IMR-90 (cell line): ENCODE results near the gene PLXNC1. TPM values are rescaled to one million over a fixed set of nuclear protein-coding genes. Genes with fewer than 3 reads are reported as not detected.

Experiments used
- ATAC-seq: fragments of 200-7000 bp; cut with Tn5 transposase; 2 replicates; pipeline ENCODE4 v1.9.1; 2020; ENCODE audit warnings: low read depth, mild to moderate bottlenecking, moderate library complexity
- BruUV-seq: library from RNA; stranded (reverse); fragments of 400-500 nt; replicated peaks from 2 replicates; lab custom pipeline; 2021; lab: Mats Ljungman, UMichigan
- CTCF ChIA-PET: fragments of 300-600 bp; formaldehyde crosslinking; extraction: SDS; loops from one replicate; lab custom pipeline; 2021; ENCODE audit warnings: antibody characterized with exemption; lab: Yijun Ruan, JAX
- POLR2A ChIA-PET: fragments of 300-600 bp; sonication (Branson Sonifier 250); formaldehyde crosslinking; loops from one replicate; lab custom pipeline; 2022; ENCODE audit warnings: antibody characterized with exemption; ENCODE audit not compliant: unreplicated experiment; lab: Charles Lee
- DNase-seq: peaks from one replicate; pipeline ENCODE4 v3.0.0; 2013
- H2AFZ ChIP-seq: replicated peaks from 2 replicates; pipeline ENCODE3; 2013; ENCODE audit warnings: low read length, mild to moderate bottlenecking; ENCODE audit not compliant: poor library complexity
- H2AK5ac ChIP-seq: 2 replicates; pipeline ENCODE4 v1.6.1; 2013; ENCODE audit warnings: low read depth, low read length, inconsistent platforms
- H2AK9ac ChIP-seq: replicated peaks from 2 replicates; pipeline ENCODE3; 2013; ENCODE audit warnings: mild to moderate bottlenecking, low read depth, low read length, moderate library complexity; ENCODE audit not compliant: poor library complexity
- H2BK120ac ChIP-seq: 2 replicates; pipeline ENCODE4 v1.6.1; 2013; ENCODE audit warnings: low read depth, low read length, inconsistent platforms
- H2BK15ac ChIP-seq: 3 replicates; pipeline ENCODE4 v1.6.1; 2013; ENCODE audit warnings: low read depth, low read length, inconsistent platforms
- H2BK20ac ChIP-seq: 2 replicates; pipeline ENCODE4 v1.6.1; 2013; ENCODE audit warnings: low read depth, mild to moderate bottlenecking, inconsistent platforms, low read length, moderate library complexity
- H2BK5ac ChIP-seq: 2 replicates; pipeline ENCODE4 v1.6.1; 2013; ENCODE audit warnings: mild to moderate bottlenecking, low read depth, low read length, inconsistent platforms; ENCODE audit not compliant: poor library complexity, severe bottlenecking
- H3K14ac ChIP-seq: replicated peaks from 2 replicates; pipeline ENCODE4 v1.6.1; 2013; ENCODE audit warnings: low read depth, low read length, inconsistent platforms
- H3K18ac ChIP-seq: 2 replicates; pipeline ENCODE4 v1.6.1; 2013; ENCODE audit warnings: low read depth, low read length, control low read depth
- H3K23ac ChIP-seq: 2 replicates; pipeline ENCODE4 v1.6.1; 2013; ENCODE audit warnings: low read depth, low read length, inconsistent platforms
- H3K27ac ChIP-seq: 2 replicates; pipeline ENCODE4 v1.5.1; 2013; ENCODE audit warnings: mild to moderate bottlenecking, control low read depth, low read length; ENCODE audit not compliant: insufficient read depth
- H3K27me3 ChIP-seq: 2 replicates; pipeline ENCODE4 v1.6.1; 2013; ENCODE audit warnings: low read length; ENCODE audit not compliant: control insufficient read depth, insufficient read depth
- H3K36me3 ChIP-seq: 2 replicates; pipeline ENCODE4 v1.6.1; 2013; ENCODE audit warnings: low read length, mixed read lengths; ENCODE audit not compliant: control insufficient read depth, insufficient read depth
- H3K4ac ChIP-seq: 2 replicates; pipeline ENCODE4 v1.6.1; 2013; ENCODE audit warnings: low read depth, low read length, inconsistent platforms
- H3K4me1 ChIP-seq: 2 replicates; pipeline ENCODE4 v1.6.1; 2013; ENCODE audit warnings: low read length, mixed read lengths; ENCODE audit not compliant: control insufficient read depth, insufficient read depth
- H3K4me2 ChIP-seq: 2 replicates; pipeline ENCODE4 v1.6.1; 2013; ENCODE audit warnings: low read depth, mild to moderate bottlenecking, control low read depth, low read length, moderate library complexity
- H3K4me3 ChIP-seq: 2 replicates; pipeline ENCODE4 v1.5.1; 2013; ENCODE audit warnings: low read depth, mild to moderate bottlenecking, control low read depth, low read length, moderate library complexity; ENCODE audit not compliant: insufficient read depth
- H3K56ac ChIP-seq: 2 replicates; pipeline ENCODE4 v1.6.1; 2013; ENCODE audit warnings: low read length, inconsistent platforms; ENCODE audit not compliant: insufficient read depth; ENCODE audit errors: extremely low read depth
- H3K79me1 ChIP-seq, 2 experiments: 2 replicates each; pipeline ENCODE4 v1.6.1; 2013; ENCODE audit warnings: low read length in 2 of 2, inconsistent platforms in 1 of 2, low read depth in 1 of 2
- H3K9ac ChIP-seq: 2 replicates; pipeline ENCODE4 v1.6.1; 2013; ENCODE audit warnings: low read depth, low read length, control low read depth
- H3K9me1 ChIP-seq: 2 replicates; pipeline ENCODE4 v1.6.1; 2013; ENCODE audit warnings: low read length, inconsistent platforms; ENCODE audit not compliant: insufficient read depth
- H3K9me3 ChIP-seq: 2 replicates; pipeline ENCODE4 v1.6.1; 2013; ENCODE audit warnings: low read length; ENCODE audit not compliant: control insufficient read depth, insufficient read depth
- H4K20me1 ChIP-seq: 2 replicates; pipeline ENCODE4 v1.6.1; 2013; ENCODE audit warnings: low read length, inconsistent platforms; ENCODE audit not compliant: insufficient read depth
- H4K5ac ChIP-seq: 2 replicates; pipeline ENCODE4 v1.6.1; 2013; ENCODE audit warnings: mild to moderate bottlenecking, low read depth, low read length, control low read depth
- H4K8ac ChIP-seq, 2 experiments: 2 replicates each; pipeline ENCODE4 v1.6.1; 2013; ENCODE audit warnings: low read depth in 2 of 2, low read length in 2 of 2, control low read depth in 1 of 2, inconsistent platforms in 1 of 2
- H4K91ac ChIP-seq: 2 replicates; pipeline ENCODE4 v1.6.1; 2013; ENCODE audit warnings: low read depth, low read length, inconsistent platforms; ENCODE audit not compliant: insufficient read depth
- BHLHE40 ChIP-seq: fragments of 150-350 bp; IDR thresholded peaks from 2 replicates; pipeline ENCODE4 v1.6.1; 2016; ENCODE audit warnings: mild to moderate bottlenecking, low read depth, low read length
- CEBPB ChIP-seq: IDR thresholded peaks from 2 replicates; pipeline ENCODE4 v1.6.1; 2012; ENCODE audit warnings: low read depth, low read length, improper control_type of control experiment
- CHD1 ChIP-seq: IDR thresholded peaks from 2 replicates; pipeline ENCODE4 v1.6.1; 2012; ENCODE audit warnings: low read depth, low read length, improper control_type of control experiment
- CTCF ChIP-seq: conservative IDR thresholded peaks from 2 replicates; pipeline ENCODE4 v1.5.1; 2012; ENCODE audit warnings: mild to moderate bottlenecking, low read depth, low read length, improper control_type of control experiment
- FOS ChIP-seq: fragments of 150-350 bp; IDR thresholded peaks from 2 replicates; pipeline ENCODE4 v1.6.1; 2016; ENCODE audit warnings: low read depth, low read length
- MAFK ChIP-seq: IDR thresholded peaks from 2 replicates; pipeline ENCODE4 v1.6.1; 2012; ENCODE audit warnings: low read depth, low read length, improper control_type of control experiment
- MAZ ChIP-seq: IDR thresholded peaks from 2 replicates; pipeline ENCODE4 v1.6.1; 2012; ENCODE audit warnings: low read depth, mild to moderate bottlenecking, low read length, improper control_type of control experiment, moderate library complexity, borderline replicate concordance
- MXI1 ChIP-seq: IDR thresholded peaks from 2 replicates; pipeline ENCODE4 v1.6.1; 2012; ENCODE audit warnings: low read depth, mild to moderate bottlenecking, low read length, moderate library complexity, borderline replicate concordance
- NFE2L2 ChIP-seq: fragments of 150-350 bp; IDR thresholded peaks from 2 replicates; pipeline ENCODE4 v1.6.1; 2016; ENCODE audit warnings: low read depth, mild to moderate bottlenecking, low read length
- POLR2A ChIP-seq: IDR thresholded peaks from 2 replicates; pipeline ENCODE4 v1.6.1; 2012; ENCODE audit warnings: mild to moderate bottlenecking, low read depth, low read length
- RAD21 ChIP-seq: IDR thresholded peaks from 2 replicates; pipeline ENCODE4 v1.6.1; 2012; ENCODE audit warnings: low read length, improper control_type of control experiment
- RCOR1 ChIP-seq: IDR thresholded peaks from 2 replicates; pipeline ENCODE4 v1.6.1; 2012; ENCODE audit warnings: mild to moderate bottlenecking, low read length, improper control_type of control experiment; ENCODE audit not compliant: insufficient replicate concordance
- RFX5 ChIP-seq: IDR thresholded peaks from 2 replicates; pipeline ENCODE4 v1.8.0; 2012; ENCODE audit warnings: low read depth, mild to moderate bottlenecking, low read length, moderate library complexity
- SMC3 ChIP-seq: fragments of 150-350 bp; IDR thresholded peaks from 2 replicates; pipeline ENCODE4 v1.6.1; 2016; ENCODE audit warnings: low read depth, mild to moderate bottlenecking, antibody characterized with exemption, low read length, moderate library complexity
- USF2 ChIP-seq: fragments of 150-350 bp; IDR thresholded peaks from 2 replicates; pipeline ENCODE4 v1.6.1; 2017; ENCODE audit warnings: mild to moderate bottlenecking, antibody characterized with exemption, low read length, low read depth
- WGBS, 2 experiments: methylation state at CpG; one replicate each; pipeline versions ENCODE4 v1.1.5 to v1.1.7; 2013; ENCODE audit warnings: missing lambda C conversion rate in 2 of 2; ENCODE audit not compliant: insufficient read length in 1 of 2; ENCODE audit errors: extremely low coverage in 2 of 2; 5-methylcytosine and 5-hydroxymethylcytosine counted together
- dilution Hi-C: fragments of 300-500 bp; cut with HindIII; formaldehyde crosslinking; loops from one replicate; pipeline ENCODE4 v1.14.3; 2018; ENCODE audit warnings: low sequenced_read_pairs; ENCODE audit not compliant: unreplicated experiment
- in situ Hi-C: fragments of 300-500 bp; cut with MboI; formaldehyde crosslinking; loops from 3 replicates; pipeline ENCODE4 v1.14.3; 2019; ENCODE audit warnings: low sequenced_read_pairs, inconsistent platforms, mixed read lengths
- intact Hi-C: fragments of 100-400 bp; cut with micrococcal nuclease; formaldehyde crosslinking; loops from 2 replicates; pipeline ENCODE4 v1.10.0; 2022
- polyA plus RNA-seq, 3 experiments: library from polyadenylated mRNA; depleted of rRNA; stranded (reverse); fragments of >200 nt; gene quantifications; 2 replicates each; pipeline ENCODE4 v1.2.3, GENCODE V29; 2012; ENCODE audit warnings: low replicate concordance in 1 of 3
- total RNA-seq: library from RNA; depleted of rRNA; stranded (reverse); fragments of >200 nt; gene quantifications from 2 replicates; pipeline ENCODE4 v1.2.3, GENCODE V29; 2012

The PLXNC1 gene
- total and polyA plus RNA-seq, 2 of the 4 experiments (the other 2 are of a cell fraction) = 1.0 to 1.6 TPM

GRCh38 chr12:94191811-94192210, 43.4 kb downstream of the PLXNC1 start:
- H4K20me1 ChIP-seq = no peaks in the 10 kb centered on the region
- TF ChIP-seq MXI1 (no peak), MAFK (no peak), CTCF (no peak), POLR2A (no peak), BHLHE40 (no peak), MAZ (no peak), FOS (no peak), RFX5 (no peak), SMC3 (no peak), RCOR1 (no peak), NFE2L2 (no peak), CHD1 (no peak), USF2 (no peak), CEBPB (no peak), RAD21 (no peak)
- H2AK5ac ChIP-seq = no peak overlapping the region
- no peak overlapping the region for H3K14ac ChIP-seq
- H4K91ac ChIP-seq = no peak overlapping the region
- intact Hi-C loops (no loop called here), dilution Hi-C loops (no loop called here), in situ Hi-C loops (no loop called here)
- ATAC-seq (no peak), DNase-seq (no peak)
- no TSS peak for BruUV-seq
- no peak overlapping the region for H3K56ac ChIP-seq
- H3K9me3 ChIP-seq = peaks cover 9% of the 10 kb centered on the region
- H3K4me3 ChIP-seq = no peak overlapping the region
- H3K4ac ChIP-seq = no peak overlapping the region
- no peaks in the 10 kb centered on the region for H3K9me1 ChIP-seq
- H3K4me2 ChIP-seq = no peak overlapping the region
- no peak overlapping the region for H3K9ac ChIP-seq
- no peak overlapping the region for H2BK20ac ChIP-seq
- no peaks in the 10 kb centered on the region for H3K36me3 ChIP-seq
- H2AK9ac ChIP-seq = no peak overlapping the region
- no peak overlapping the region for H2BK15ac ChIP-seq
- no CpG with 5 or more reads among the region's 1 CpG for WGBS, 2 experiments
- no peak overlapping the region for H3K23ac ChIP-seq
- CTCF ChIA-PET = interaction anchor here (0.6 kb wide), 1 partner anchor 19 kb away, joined by 3 read pairs; no protein-coding TSS in a partner anchor
- H4K8ac ChIP-seq = no peak overlapping the region
- no peak overlapping the region for H2AFZ ChIP-seq
- no peaks in the 10 kb centered on the region for H3K79me1 ChIP-seq
- POLR2A ChIA-PET = no interaction called here
- H3K4me1 ChIP-seq = 0 out of 2 replicates have a peak, but pooled peaks cover 2% of the 10 kb centered on the region
- no peak overlapping the region for H2BK5ac ChIP-seq
- no peak overlapping the region for H2BK120ac ChIP-seq
- no peak overlapping the region for H3K18ac ChIP-seq
- no peak overlapping the region for H3K27ac ChIP-seq
- no peak overlapping the region for H4K5ac ChIP-seq
- peaks cover 7% of the 10 kb centered on the region for H3K27me3 ChIP-seq
